Breast epithelium (tissue), 4 donors: ENCODE data around the gene NUP43. TPM values are rescaled to one million over a fixed set of nuclear protein-coding genes. Genes with fewer than 3 reads are reported as not detected.

ENCODE experiments used
- DNase-seq, 2 donors: peaks; one replicate each; pipeline ENCODE4 v3.0.0-alpha.2; 2019; ENCODE audit warnings: low spot score in 2 of 2
- H3K27ac ChIP-seq, 2 donors: fragments of 200-600 bp; sonication (generic) in 1 of 2; one replicate each; pipeline ENCODE4 v1.5.1; 2016 to 2019; ENCODE audit warnings: mild to moderate bottlenecking in 1 of 2
- H3K27me3 ChIP-seq, 2 donors: fragments of 200-600 bp; sonication (generic) in 1 of 2; one replicate each; pipeline versions ENCODE4 v1.5.1 to v1.6.0; 2017 to 2019; ENCODE audit warnings: control low read depth in 1 of 2, mild to moderate bottlenecking in 1 of 2
- H3K36me3 ChIP-seq: fragments of 200-600 bp; one replicate; pipeline ENCODE4 v1.5.1; 2019
- H3K4me1 ChIP-seq, 2 donors: fragments of 200-600 bp; sonication (generic); one replicate each; pipeline ENCODE4 v1.5.1; 2016 to 2019; ENCODE audit warnings: control low read depth in 1 of 2
- H3K4me3 ChIP-seq, 3 donors: fragments of 200-600 bp; sonication (generic); 1 replicate in 2 of 3; 2 replicates in 1 of 3; pipeline ENCODE4 v1.5.1; 2016 to 2019; ENCODE audit warnings: mild to moderate bottlenecking in 3 of 3, moderate library complexity in 2 of 3
- H3K9me3 ChIP-seq, 2 donors: fragments of 200-600 bp; sonication (generic) in 1 of 2; one replicate each; pipeline ENCODE4 v1.5.1; 2016 to 2019; ENCODE audit warnings: control low read depth in 1 of 2
- POLR2A ChIP-seq: fragments of 450-650 bp; IDR thresholded peaks from one replicate; pipeline ENCODE4 v1.6.1; 2016; ENCODE audit warnings: antibody characterized with exemption, mild to moderate bottlenecking, moderate library complexity
- POLR2AphosphoS5 ChIP-seq, 3 donors: sonication (generic); formaldehyde crosslinking; IDR thresholded peaks; one replicate each; pipeline ENCODE4 v1.6.1; 2017; ENCODE audit warnings: antibody characterized with exemption in 3 of 3
- intact Hi-C: fragments of 100-400 bp; cut with DNase I; formaldehyde crosslinking; loops from one replicate; pipeline ENCODE4 v1.15.1; 2023; ENCODE audit warnings: low total_unique reads
- total RNA-seq, 3 donors: library from RNA; depleted of rRNA; stranded (reverse); fragments of >200 nt; gene quantifications; one replicate each; pipeline ENCODE4 v1.1.0, GENCODE V29; 2016
- TF ChIP-seq, protein P1 (sequence below), 3 donors: fragments of 450-650 bp; IDR thresholded peaks; one replicate each; pipeline ENCODE4 v1.5.1; 2016 to 2017; ENCODE audit warnings: antibody characterized with exemption in 3 of 3, mild to moderate bottlenecking in 3 of 3, moderate library complexity in 3 of 3

Gene NUP43
- total RNA-seq, 3 donors from 2014 or later, result 15.5 to 27.8 (median 22.6) TPM

DNA sequence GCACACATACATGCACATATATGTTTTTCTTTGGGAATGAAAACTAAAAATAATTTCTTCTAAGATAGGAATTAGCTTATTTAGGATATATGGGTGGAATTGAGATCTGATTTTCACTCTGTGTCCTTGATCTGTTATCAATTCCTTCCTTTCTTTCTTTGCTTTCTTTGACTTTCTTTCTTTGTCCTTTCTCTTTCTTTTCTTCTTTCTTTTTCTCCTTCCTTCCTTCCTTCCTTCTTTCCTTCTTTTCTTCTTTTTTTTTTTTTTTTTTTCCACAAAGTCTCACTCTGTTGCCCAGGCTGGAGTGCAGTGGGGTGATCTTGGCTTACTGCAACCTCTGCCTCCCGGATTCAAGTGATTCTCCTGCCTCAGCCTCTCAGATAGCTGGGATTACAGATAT is 31.3 kb upstream of the NUP43 start:
- DNase-seq, result no peak
- no peak overlapping the region for H3K27ac ChIP-seq
- no peaks in the 10 kb centered on the region for H3K27me3 ChIP-seq
- TF ChIP-seq, protein P1, sequence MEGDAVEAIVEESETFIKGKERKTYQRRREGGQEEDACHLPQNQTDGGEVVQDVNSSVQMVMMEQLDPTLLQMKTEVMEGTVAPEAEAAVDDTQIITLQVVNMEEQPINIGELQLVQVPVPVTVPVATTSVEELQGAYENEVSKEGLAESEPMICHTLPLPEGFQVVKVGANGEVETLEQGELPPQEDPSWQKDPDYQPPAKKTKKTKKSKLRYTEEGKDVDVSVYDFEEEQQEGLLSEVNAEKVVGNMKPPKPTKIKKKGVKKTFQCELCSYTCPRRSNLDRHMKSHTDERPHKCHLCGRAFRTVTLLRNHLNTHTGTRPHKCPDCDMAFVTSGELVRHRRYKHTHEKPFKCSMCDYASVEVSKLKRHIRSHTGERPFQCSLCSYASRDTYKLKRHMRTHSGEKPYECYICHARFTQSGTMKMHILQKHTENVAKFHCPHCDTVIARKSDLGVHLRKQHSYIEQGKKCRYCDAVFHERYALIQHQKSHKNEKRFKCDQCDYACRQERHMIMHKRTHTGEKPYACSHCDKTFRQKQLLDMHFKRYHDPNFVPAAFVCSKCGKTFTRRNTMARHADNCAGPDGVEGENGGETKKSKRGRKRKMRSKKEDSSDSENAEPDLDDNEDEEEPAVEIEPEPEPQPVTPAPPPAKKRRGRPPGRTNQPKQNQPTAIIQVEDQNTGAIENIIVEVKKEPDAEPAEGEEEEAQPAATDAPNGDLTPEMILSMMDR (IDR thresholded peaks at IDR 0.05), result no peak
- TF ChIP-seq POLR2AphosphoS5 (IDR thresholded peaks at IDR 0.05), result no peak
- no peak for TF ChIP-seq POLR2A
- H3K4me1 ChIP-seq, result no peaks in the 10 kb centered on the region
- intact Hi-C loops, result no loop called here
- H3K4me3 ChIP-seq, result no peak overlapping the region
- no peaks in the 10 kb centered on the region for H3K9me3 ChIP-seq
- no peaks in the 10 kb centered on the region for H3K36me3 ChIP-seq

DNA sequence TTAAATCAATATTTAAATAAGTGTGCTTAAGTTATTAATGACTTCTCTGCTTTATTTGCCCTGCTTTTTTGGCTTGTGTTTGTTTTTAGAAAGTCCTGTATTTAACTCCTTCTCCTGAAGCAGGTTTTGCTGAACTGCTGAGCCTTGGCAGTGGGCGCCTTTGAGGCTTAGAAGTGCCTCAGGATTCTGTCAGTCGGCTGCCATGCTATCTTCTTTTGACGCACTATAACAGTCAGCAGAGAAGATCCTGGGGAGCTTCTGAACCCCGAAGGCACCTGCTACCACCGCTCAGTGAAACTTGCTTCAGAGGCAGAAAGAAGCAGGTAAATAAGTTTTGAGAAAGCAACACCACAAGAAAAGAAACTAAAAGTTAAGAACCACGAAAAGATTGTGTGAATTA is 25.6 kb upstream of the NUP43 start:
- intact Hi-C loops, result no loop called here

DNA sequence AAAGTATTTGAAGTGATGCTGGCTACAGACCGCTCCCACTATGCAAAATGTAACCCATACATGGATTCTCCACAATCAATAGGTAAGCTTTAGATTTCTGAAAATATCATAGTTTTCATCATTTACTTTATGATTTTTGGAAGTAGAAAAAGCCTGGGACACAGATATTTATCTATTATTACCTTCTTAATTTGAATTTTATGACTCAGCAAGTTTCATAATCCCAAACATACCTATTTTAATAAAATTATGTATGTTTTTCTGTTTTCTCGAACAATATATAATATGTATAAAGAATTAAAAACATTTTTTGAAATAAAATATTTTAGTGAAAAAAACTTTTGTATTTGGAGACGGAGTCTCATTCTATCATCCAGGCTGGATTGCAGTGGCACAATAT is 24.9 kb upstream of the NUP43 start:
- no peaks in the 10 kb centered on the region for H3K36me3 ChIP-seq
- H3K4me1 ChIP-seq, result no peaks in the 10 kb centered on the region
- intact Hi-C loops, result no loop called here
- no peak overlapping the region for H3K27ac ChIP-seq
- peaks cover 0 to 3% of the 10 kb centered on the region in 2 donors for H3K9me3 ChIP-seq
- no peaks in the 10 kb centered on the region for H3K27me3 ChIP-seq
- H3K4me3 ChIP-seq, result no peak overlapping the region
- TF ChIP-seq, protein P1 (IDR thresholded peaks at IDR 0.05), result no peak
- no peak for TF ChIP-seq POLR2AphosphoS5 (IDR thresholded peaks at IDR 0.05)
- TF ChIP-seq POLR2A, result no peak
- DNase-seq, result no peak

More for the DNA sequence above, 25.6 kb upstream of the NUP43 start:
- Histone ChIP-seq H3K27me3 (no peaks in the 10 kb centered on the region), H3K27ac (no peak overlapping the region), H3K9me3 (no peaks in the 10 kb centered on the region), H3K4me1 (no peaks in the 10 kb centered on the region), H3K36me3 (no peaks in the 10 kb centered on the region), H3K4me3 (no peak overlapping the region)
- no peak for TF ChIP-seq POLR2AphosphoS5 (IDR thresholded peaks at IDR 0.05)
- TF ChIP-seq, protein P1 (IDR thresholded peaks at IDR 0.05), result no peak
- no peak for TF ChIP-seq POLR2A
- no peak for DNase-seq

DNA sequence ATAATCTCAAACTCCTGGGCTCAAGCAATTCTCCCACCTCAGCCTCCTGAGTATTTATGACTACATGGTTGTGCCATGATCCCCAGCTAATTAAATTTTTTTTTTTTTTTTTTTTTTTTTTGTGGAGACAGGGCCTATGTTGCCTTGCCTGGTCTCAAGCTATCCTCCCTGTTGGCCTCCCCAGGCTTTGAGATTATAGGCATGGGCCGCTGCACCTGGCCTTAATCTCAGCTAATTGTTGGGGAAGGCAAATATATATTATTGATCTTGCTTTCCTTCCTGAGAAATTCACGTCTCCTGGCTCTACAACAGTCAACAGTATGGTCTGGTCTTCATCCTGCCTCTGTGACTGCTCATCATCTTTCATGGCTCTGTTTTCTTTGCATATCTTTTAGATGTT is 23.3 kb upstream of the NUP43 start:
- Histone ChIP-seq H3K36me3 (no peaks in the 10 kb centered on the region), H3K4me3 (no peak overlapping the region)
- intact Hi-C loops, result no loop called here

DNA sequence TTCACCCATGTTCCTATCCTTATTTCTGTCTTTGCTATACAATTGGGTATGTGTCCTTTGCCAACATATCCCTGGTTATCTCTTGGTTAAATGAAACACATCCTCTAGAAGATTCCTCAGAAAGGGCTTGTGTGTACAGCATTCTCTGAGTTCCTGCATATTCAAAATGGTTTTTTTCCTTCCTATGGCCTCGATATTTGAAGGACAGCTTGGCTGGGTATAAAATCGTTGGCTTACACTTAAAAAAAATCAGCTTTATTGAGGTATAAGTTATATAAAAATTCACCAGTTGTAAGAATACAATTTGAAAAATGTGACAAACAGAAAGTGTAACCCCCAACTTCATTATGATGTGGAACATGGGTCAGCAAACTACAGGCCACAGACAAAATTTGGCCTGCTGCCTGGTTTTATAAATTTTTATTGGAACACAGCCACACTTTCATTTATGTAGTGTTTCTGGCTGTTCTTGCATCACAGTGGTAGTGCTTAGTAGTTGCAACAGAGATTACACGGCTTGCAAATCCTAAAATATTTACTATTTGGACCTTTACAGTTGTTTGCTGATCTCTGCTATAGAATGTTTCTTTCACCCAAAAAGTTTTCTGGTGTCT is 19.9 kb upstream of the NUP43 start:
- no peak for DNase-seq
- H3K4me3 ChIP-seq, result no peak overlapping the region
- H3K36me3 ChIP-seq, result no peaks in the 10 kb centered on the region
- intact Hi-C loops, result no loop called here
- no peaks in the 10 kb centered on the region for H3K27me3 ChIP-seq
- no peak overlapping the region for H3K27ac ChIP-seq
- peaks cover 0 to 4% of the 10 kb centered on the region in 2 donors for H3K9me3 ChIP-seq
- TF ChIP-seq POLR2AphosphoS5 (IDR thresholded peaks at IDR 0.05), result no peak
- TF ChIP-seq POLR2A, result no peak
- TF ChIP-seq, protein P1 (IDR thresholded peaks at IDR 0.05), result no peak
- no peaks in the 10 kb centered on the region for H3K4me1 ChIP-seq

More for the DNA sequence above, 23.3 kb upstream of the NUP43 start:
- TF ChIP-seq POLR2A, result no peak
- TF ChIP-seq, protein P1 (IDR thresholded peaks at IDR 0.05), result no peak
- no peak for TF ChIP-seq POLR2AphosphoS5 (IDR thresholded peaks at IDR 0.05)
- no peaks in the 10 kb centered on the region for H3K4me1 ChIP-seq
- peaks cover 0 to 4% of the 10 kb centered on the region in 2 donors for H3K9me3 ChIP-seq
- DNase-seq, result no peak
- H3K27ac ChIP-seq, result no peak overlapping the region
- H3K27me3 ChIP-seq, result no peaks in the 10 kb centered on the region
